Superior temporal gyrus (tissue), 1 donor: ENCODE results near the gene UGCG.
"Not testable (repeated sequence)": the region's sequence is repeated elsewhere in the genome, so short reads cannot be mapped to it uniquely, and the experiment has no call there.

Experiments used
- DNase-seq: peaks from one replicate; pipeline ENCODE4 v3.0.0-alpha.2; 2016; ENCODE audit errors: extremely low spot score

UGCG gene

DNA sequence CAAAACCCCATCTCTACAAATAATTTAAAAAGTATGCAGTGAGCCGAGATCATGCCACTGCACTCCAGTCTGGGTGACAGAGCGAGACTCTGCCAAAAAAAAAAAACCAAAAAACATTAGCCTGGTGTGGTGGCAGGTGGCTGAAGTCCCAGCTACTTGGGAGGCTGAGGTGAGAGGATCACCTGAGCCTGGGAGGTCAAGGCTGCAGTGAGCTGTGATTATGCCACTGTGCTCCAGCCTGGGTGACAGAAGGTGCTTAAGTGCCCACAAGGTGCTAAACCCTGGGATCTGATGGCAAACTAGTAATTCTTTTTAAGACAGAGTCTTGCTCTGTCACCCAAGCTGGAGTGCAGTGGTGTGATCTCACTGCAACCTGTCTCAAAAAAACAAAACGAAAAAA lies 5.7 kb upstream of the UGCG start:
- not testable (repeated sequence) for DNase-seq

DNA sequence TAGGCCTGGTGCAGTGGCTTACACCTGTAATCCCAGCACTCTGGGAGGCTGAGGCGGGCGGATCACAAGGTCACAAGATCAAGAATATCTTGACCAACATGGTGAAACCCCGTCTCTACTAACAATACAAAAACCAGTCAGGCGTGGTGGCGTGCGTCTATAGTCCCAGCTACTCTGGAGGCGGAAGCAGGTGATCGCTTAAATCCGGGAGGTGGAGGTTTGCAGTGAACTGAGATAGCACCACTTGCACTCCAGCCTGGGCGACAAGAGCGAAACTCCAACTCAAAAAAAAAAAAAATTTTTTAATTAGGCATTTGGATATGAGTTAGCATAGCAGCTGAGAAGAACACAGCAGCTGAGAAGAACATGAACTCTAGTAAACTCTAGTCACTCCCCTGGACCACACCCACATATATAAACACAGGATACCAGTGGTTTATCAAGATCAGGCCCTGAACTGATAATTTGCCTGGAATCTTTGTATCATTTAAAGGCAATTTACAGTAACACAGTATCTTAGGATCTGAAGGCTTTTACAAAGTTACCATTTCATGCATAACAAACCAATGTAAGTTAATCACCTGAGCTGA lies 4.6 kb upstream of the UGCG start:
- no peak for DNase-seq

DNA sequence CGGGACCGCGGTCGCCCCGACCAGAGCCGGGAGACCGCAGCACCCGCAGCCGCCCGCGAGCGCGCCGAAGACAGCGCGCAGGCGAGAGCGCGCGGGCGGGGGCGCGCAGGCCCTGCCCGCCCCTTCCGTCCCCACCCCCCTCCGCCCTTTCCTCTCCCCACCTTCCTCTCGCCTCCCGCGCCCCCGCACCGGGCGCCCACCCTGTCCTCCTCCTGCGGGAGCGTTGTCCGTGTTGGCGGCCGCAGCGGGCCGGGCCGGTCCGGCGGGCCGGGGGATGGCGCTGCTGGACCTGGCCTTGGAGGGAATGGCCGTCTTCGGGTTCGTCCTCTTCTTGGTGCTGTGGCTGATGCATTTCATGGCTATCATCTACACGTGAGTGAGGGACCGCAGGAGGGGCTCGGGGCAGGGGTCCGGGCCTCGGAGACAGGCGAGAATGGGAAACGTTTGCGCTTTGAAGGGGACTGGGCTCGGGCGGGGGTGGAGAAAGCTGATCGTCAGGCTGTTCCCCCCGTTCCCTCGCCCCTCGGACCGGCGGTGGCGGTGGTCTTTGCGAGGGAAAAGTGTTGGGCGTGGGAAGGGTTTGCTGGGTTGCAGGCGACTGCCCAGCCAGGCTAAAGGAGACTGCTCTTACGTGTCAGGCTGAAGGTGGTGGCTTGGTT lies 457 bp downstream of the UGCG start:
- no peak for DNase-seq

DNA sequence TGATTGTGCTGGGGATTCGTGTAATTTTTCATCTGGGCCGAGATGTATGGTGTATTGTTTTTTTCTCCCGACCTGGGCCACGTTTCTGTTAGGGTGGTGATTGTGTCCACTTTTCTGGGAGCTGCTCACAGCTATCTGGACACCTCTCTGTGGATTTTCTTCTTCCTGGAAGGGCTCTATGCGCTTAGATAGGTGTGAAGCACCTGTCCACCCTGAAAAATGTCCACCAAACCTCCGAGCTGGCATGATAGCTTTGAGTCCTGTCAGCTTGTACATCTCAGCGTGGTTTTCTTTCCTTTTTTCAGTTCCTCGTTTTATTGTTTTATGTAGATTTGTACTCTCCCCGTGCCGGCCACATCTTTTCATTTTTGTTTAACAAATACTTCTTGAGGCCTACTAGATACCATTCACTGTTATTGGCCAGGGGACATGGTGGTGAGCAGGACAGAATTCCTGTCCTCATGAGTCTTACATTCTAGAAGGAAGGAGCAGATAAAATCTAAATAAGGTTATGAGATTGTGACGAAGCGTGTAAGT lies 1.1 kb downstream of the UGCG start:
- DNase-seq: peak; percentile 52

DNA sequence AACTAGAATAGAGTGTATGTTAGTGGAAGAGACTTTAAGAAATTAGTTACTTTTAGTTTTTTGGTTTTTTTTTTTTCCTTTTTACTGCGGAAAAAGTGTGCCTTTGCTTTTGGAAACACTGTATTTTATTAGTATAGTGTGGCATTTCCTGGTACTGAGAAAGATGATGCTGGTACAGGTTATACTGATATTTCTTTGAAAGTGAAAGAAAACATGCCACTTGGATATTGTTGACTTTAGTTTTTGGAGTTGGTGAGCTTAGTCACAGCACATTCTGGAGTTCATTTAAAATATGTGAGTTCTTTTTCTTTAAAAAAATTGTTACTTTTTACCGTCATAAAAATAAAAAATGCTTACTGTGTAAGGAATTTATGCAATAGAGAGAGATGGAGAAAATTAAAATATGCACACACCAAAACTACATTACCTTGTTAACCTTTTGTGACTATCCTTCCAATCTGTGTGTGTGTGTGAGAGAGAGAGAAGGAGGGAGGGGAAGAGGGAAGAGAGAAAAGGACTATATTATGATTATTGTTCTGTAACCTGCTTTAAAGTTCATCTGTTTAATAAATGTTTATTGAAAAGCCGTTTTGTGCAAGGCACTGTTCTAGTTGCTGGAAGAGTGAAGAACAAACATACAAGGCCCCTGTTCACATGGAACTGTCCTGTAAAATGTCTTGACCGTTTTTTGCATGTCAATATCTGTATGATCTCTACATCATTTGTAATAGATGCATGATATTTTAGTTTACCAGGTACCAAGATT lies 1.9 kb downstream of the UGCG start:
- no peak for DNase-seq

DNA sequence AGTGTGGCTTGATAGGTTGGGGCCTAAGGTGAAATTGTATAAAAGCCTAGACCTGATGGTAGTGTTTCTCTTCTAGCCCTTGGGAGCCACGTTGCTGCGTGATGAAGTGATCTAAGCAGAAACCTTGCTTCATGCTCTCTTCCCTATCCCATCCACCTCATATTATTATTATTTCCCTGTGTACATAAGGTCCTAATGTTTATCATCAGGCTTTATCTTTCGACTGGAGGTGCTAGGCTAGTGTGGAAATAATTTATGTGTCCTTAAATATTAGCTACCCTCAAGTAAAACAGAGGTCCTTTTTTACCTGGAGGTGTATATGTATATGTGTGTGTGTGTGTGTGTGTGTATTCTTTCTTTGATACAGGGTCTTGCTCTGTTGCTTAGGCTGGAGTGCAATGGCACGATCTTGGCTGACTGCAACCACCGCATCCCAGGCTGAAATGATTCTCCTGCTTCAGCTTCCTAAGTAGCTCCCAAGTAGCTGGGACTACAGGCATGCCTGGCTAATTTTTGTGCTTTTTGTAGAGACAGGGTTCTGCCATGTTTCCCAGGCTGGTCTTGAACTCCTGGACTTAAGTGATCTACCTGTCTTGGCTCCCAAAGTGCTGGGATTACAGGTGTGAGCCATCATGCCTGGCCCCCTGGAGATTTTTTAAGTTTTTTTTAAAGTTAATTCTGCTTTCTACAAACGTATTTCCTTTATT lies 3.7 kb downstream of the UGCG start:
- no peak for DNase-seq

DNA sequence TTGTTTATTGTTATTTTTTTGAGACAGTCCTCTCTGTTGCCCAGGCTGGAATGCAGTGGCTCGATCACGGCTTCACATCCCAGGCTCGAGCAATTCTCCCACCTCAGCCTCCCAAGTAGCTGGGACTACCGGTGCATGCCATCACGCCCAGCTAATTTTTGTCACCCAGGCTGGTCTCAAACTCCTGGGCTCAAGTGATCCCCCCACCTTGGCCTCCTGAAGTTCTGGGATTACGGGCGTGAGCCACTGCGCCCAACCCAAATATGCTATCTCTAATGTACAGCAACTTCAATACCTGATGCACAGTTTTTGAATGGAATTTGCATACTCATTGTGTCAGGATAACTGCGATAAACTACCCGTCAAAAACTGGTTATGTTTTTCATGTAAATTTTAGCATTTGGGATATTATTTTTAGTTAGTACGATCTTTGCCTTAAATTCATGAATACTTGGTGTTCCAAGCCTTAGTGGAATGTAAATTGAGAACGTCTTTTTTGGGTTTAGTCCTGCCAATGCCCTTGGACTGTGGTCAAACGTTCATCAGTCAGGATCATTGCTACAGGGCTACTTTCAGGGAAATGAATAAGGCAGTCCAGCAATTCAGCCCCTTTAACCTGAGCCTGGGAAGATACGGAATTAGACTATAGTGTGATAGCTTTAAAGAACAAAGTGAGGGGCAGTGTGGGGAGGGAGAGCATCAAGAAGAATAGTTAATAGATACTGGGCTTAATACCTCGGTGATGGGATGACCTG lies 4.4 kb downstream of the UGCG start:
- no peak for DNase-seq

DNA sequence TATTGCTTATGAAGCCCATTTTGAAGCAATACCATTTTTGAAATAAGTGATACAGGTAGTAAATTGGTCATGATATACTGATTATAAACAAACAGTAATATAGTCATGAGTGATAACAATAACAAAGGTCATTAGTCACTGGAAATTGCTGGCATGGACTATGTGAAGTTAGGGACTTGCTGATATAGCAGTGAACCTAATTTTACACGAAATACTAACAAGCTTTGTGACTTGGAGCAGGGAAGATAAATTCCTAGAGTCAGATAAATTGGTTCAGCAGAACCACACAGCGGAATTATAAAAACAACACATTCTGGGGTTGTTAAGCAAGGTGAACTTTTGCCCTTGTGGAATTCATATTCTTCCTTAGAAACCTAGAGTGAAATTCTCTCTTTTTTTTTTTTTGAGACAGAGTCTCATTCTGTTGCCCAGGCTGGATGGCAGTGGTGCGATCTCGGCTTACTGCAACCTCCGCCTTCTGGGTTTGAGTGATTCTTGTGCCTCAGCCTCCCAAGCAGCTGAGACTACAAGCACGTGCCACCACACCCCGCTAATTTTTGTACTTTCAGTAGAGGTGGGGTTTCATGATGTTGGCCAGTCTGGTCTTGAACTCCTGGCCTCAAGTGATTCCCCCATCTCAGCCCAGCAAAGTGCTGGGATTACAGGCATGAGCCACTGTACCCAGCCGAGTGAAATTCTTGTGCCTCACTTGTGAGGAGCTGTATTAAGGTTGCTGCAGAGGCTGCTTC lies 6.0 kb downstream of the UGCG start:
- DNase-seq: no peak

DNA sequence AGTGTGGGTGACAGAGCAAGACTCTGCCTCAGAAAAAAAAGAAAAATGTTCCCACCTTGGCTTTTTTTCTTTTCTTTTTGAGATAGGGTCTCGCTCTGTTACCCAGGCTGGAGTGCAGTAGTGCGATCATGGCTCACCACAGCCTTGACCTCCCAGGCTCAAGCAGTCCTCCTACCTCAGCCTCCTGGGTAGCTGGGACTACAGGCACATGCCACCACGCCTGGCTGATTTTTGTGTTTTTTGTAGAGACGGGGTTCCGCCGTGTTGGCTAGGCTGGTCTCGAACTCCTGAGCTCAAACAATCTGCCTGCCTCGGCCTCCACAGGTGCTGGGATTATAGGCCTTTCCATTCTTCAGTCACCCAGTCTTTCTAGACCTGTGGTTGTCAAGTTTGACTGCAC lies 6.9 kb downstream of the UGCG start:
- not testable (repeated sequence) for DNase-seq

DNA sequence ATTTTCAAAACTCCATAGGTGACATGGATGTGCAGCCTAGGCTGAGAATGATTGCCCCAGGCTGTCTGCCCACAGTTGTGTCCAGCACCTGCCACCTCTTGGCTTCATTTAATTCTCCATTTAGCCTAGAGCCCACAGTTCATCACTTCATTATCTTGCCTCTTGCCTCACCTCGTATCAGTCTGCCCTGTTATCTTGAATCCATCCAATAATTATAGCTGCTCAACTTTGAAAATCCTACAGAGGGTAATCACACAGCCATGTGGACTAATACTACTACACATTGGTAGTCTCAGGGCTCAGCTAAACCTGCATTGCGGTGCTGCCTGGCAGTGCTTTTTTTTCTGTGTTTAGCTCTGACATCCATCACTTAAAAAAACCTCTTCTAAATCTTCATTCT lies 7.4 kb downstream of the UGCG start:
- no peak for DNase-seq

DNA sequence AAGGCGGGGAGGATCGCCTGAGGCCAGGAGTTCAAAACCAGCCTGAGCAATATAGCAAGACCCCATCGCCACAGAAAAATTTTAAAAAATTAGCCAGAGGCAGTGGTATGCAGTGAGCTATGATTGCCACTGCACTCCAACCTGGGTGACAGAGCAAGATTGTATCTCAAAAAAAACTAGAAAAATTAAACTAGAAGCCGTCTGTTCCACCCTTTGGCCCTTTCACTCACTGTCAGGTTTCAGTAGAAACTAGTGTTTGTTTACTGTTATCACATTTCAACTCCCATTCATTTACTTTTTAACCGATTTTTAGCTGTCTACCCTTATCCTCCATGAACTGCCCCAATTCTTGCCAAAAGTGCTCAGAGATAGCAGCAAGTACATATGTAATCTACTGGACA lies 8.3 kb downstream of the UGCG start:
- DNase-seq: no peak

DNA sequence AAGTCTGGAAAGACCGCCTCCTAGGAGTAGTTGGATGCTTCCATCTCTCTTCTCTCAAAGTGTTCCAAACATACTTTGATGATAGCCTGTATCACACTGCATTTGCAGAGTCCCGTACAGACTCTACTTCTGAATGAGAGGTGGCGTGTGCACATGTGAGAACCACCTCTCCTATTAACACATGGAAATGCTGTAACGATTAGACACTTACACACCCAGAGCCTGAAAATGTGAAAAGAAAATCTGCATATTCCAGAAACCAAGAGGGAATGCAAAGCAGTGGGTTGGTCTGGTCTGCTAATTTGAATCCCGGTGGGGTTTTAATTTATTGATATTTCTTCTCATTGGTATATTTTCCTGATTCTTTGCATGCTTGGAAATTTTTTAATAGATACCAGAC lies 10.5 kb downstream of the UGCG start:
- no peak for DNase-seq

DNA sequence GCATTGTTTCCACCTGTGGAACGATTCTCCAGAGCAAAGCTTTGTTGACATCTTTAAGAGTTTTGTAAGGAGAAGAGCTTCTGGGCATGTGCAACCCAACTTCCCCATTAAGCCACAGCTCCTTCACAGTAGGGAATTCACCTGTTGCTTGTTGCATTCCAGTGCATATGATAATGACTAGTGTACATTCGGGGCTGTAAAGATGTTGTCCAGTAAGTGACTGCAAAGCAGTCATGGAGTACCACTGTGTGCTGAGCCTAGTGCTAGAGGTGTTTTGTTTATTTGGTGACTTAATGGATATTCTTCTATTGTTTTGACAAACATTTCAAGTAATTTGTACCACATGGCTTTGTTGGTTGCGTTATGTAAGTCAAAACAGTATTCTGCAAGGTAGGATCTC lies 12.8 kb downstream of the UGCG start:
- no peak for DNase-seq

DNA sequence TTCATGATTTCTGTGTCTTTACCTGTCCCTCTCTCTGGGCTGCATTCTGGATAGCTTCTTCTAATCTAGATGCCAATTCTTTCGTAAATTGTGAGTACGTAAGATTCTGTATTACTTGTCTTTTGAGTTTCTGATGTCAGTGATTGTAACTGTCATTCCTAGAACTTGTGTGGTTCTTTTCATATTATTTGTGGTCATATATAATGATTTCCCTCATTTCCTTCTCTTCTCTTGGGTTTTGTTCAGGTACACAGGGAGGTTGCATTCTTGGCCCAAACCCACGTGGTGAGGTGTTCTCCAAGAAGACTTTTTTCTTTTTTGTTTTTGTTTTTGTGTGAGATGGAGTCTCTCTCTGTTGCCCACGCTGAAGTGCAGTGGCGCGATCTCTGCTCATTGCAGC lies 13.8 kb downstream of the UGCG start:
- no peak for DNase-seq

DNA sequence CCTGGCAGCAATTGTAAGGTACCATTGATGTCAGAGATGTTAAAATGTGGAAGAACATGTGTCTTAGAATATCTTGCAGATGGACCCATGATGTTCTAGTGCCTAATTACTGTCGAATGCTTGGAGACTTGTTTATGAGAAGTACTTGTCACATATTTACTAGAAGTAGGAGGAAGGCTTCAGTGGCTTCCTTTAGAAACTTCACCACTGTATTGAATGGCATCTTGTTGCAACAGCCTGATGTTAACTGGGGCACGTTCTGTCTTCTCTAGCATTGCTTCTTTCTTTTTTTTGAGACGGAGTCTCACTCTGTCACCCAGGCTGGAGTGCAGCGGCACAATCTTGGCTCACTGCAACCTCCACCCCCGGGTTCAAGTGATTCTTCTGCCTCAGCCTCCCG lies 16.5 kb downstream of the UGCG start:
- DNase-seq: no peak

DNA sequence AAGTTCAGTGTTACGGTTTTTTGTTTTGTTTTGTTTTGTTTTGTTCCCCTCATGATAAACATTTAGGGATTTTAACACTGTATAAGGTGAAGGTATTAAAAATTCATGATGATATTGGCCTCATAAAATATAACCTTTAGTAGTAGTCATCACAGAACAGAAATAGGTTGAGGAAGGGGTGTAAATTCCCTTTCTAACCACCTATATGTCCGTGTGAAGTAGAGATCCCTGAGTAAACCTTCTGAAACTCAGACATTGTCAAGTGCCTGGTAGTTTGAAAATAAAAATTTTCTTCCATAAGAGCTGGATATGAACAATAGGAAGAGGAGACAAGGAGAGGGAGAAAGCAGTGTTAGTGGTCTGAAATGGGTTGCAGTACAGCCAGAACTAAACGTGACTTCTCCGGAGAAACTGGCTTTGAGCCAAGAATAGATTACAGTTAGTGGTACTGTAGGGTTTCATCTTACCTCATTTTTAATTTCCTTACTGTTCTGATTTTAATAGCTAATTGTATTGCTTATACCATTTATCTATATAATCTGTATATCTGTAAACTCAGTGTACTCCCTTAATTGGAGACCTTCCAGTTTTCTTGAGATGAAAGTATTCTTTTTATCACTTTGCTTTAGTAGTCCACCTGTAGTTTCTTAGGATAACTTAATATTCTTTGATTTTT lies 18.3 kb downstream of the UGCG start:
- DNase-seq: no peak

DNA sequence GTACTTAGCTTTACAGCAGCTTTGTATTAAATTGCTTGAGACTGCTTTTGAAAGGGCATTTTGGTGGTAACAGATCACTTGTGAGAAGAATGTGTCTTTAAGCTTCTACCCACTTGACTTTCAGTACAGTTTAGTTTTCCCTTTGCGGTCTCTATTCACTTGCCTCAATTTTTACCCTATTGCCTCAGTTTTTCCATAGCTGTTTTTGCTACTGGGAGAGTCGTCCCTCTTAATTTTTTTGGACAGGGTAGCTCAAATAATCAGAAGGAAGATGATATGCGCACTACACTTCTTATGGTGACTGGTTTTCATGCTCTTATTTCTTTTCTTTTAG lies 18.8 kb downstream of the UGCG start:
- DNase-seq: no peak

DNA sequence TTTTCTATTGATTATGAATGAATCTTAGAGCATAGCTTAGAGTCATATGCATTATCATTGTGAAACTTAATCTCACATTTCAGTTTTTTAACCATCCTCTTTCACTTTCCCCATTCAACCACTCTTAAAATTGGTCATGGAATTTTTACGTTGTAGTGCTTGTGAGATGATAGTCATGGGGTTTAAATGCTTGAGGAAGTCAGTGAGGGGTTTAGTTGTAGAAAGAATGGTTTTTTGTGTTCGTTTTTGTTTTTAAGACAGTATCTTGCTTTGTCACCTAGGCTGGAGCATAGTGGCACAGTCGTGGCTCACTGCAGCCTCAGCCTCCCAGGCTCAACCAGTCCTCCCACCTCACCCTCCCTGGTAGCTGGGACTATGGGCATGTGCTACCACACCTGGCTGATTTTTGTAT lies 19.6 kb downstream of the UGCG start:
- no peak for DNase-seq

DNA sequence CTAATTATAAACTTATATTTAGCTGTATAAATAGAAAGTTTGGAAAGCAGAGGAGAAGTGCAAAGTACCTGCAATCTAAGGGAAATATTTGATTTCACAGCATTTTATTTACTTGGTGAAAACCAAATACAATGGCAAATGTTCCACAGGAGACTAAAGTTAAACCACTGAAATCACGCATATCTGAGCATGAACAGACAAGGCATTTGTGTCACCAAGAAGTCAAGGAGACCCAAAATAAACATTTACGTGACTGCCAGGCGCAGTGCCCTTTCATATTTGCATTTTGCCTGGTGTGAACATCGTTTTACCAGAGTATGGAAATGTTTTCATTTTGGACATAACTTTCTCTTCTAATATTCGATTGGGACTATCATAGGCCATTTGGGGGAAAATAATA lies 20.6 kb downstream of the UGCG start:
- no peak for DNase-seq

DNA sequence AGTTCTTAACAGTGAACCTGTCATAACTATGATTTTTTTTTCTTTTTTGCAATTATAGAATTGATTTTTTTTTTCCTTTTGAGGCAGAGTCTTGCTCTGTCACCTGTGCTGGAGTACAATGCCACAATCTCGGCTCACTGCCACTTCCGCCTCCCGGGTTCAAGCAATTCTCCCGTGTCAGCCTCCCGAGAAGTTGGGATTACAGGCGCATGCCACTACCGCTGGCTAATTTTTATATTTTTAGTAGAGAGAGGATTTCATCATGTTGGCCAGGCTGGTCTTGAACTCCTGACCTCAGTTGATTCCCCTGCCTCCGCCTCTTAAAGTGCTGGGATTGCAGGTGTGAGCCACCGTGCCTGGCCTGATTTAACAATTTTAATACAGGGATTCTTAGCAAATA lies 21.4 kb downstream of the UGCG start:
- DNase-seq: no peak

DNA sequence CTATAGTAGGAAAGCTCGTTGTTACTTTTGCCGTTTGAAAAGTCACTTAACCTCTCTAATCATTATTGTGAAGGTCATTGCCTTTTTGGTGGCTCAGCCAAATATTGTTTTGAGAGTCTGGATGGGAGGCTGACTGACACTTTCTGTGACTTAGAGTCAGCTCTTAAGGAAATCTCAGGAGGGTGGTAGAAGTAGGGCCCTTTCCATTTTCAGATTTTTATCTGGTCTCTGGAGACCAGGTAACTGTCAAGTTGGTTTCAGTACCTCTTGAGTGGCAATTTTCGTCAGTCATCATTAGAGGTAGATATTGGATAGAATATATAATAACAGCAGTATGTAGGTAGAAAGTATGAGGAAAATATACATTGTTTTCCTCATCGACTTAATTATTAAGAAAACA lies 23.3 kb downstream of the UGCG start:
- no peak for DNase-seq
